C4-2B (cell line): ENCODE data around the gene MAGI2.

Source experiments
- CTCF ChIP-seq: fragments of 450-650 bp; conservative IDR thresholded peaks from 2 replicates; pipeline ENCODE4 v1.5.1; 2017; ENCODE audit warnings: mild to moderate bottlenecking
- ZFX ChIP-seq: fragments of 450-650 bp; IDR thresholded peaks from 2 replicates; pipeline ENCODE4 v1.6.1; 2017

GRCh38 chr7:78063758-78064157 is 1389.7 kb downstream of the MAGI2 start:
- TF ChIP-seq CTCF (no peak), ZFX (no peak)
